HEK293 (cell line): Measurements from ENCODE around the gene SPATA31D3.

Experiments used
- CTCF ChIP-seq: fragments of 450-650 bp; formaldehyde crosslinking; IDR thresholded peaks from 2 replicates; pipeline ENCODE4 v1.5.1; 2016; ENCODE audit warnings: missing biosample characterization, missing genetic modification characterization
- ELK4 ChIP-seq: IDR thresholded peaks from 2 replicates; pipeline ENCODE4 v1.6.1; 2011; ENCODE audit warnings: mild to moderate bottlenecking, low read depth, low read length, borderline replicate concordance
- HOXA7 ChIP-seq: sonication (generic); formaldehyde crosslinking; IDR thresholded peaks from 2 replicates; pipeline ENCODE4 v1.8.1; 2022; ENCODE audit warnings: missing genetic modification reagents, borderline replicate concordance
- ZFP41 ChIP-seq: fragments of 450-650 bp; formaldehyde crosslinking; IDR thresholded peaks from 2 replicates; pipeline ENCODE4 v1.5.1; 2016; ENCODE audit warnings: missing biosample characterization, missing genetic modification characterization, borderline replicate concordance
- ZNF184 ChIP-seq: fragments of 450-650 bp; IDR thresholded peaks from 2 replicates; pipeline ENCODE4 v1.5.1; 2018; ENCODE audit warnings: missing biosample characterization, mild to moderate bottlenecking, missing genetic modification characterization
- ZNF2 ChIP-seq: fragments of 450-650 bp; formaldehyde crosslinking; IDR thresholded peaks from 2 replicates; pipeline ENCODE4 v1.5.1; 2016; ENCODE audit warnings: missing biosample characterization, missing genetic modification characterization
- ZNF23 ChIP-seq: fragments of 450-650 bp; formaldehyde crosslinking; IDR thresholded peaks from 2 replicates; pipeline ENCODE4 v1.5.1; 2016; ENCODE audit warnings: missing biosample characterization, missing genetic modification characterization, borderline replicate concordance
- ZNF561 ChIP-seq: fragments of 450-650 bp; IDR thresholded peaks from 2 replicates; pipeline ENCODE4 v1.5.1; 2018; ENCODE audit warnings: missing biosample characterization, missing genetic modification characterization, borderline replicate concordance
- ZNF639 ChIP-seq: fragments of 450-650 bp; formaldehyde crosslinking; IDR thresholded peaks from 2 replicates; pipeline ENCODE4 v1.5.1; 2016; ENCODE audit warnings: missing biosample characterization, missing genetic modification characterization

- TF ChIP-seq ZNF561 (tag by site-specific recombination) (no peak), CTCF (tag by site-specific recombination) (no peak), ZNF184 (tag by site-specific recombination) (no peak), HOXA7 (CRISPR knock-in tag) (no peak), ZFP41 (tag by site-specific recombination) (no peak), ZNF23 (tag by site-specific recombination) (no peak), ZNF2 (tag by site-specific recombination) (no peak), ZNF639 (tag by site-specific recombination) (no peak), ELK4 (no peak)
Observed at GRCh38 chr9:81898851-81899250, 44.4 kb upstream of the SPATA31D3 start.
